Measurements from ENCODE around the gene REPIN1. TPM values are rescaled to one million over a fixed set of nuclear protein-coding genes. Genes with fewer than 3 reads are reported as not detected.

Gene REPIN1
- total and polyA plus RNA-seq, 9 of the 15 experiments (the other 6 are each of a cell fraction or from before 2014, with no cell fraction given): 8.1 to 283 (median 94.3) TPM

DNA sequence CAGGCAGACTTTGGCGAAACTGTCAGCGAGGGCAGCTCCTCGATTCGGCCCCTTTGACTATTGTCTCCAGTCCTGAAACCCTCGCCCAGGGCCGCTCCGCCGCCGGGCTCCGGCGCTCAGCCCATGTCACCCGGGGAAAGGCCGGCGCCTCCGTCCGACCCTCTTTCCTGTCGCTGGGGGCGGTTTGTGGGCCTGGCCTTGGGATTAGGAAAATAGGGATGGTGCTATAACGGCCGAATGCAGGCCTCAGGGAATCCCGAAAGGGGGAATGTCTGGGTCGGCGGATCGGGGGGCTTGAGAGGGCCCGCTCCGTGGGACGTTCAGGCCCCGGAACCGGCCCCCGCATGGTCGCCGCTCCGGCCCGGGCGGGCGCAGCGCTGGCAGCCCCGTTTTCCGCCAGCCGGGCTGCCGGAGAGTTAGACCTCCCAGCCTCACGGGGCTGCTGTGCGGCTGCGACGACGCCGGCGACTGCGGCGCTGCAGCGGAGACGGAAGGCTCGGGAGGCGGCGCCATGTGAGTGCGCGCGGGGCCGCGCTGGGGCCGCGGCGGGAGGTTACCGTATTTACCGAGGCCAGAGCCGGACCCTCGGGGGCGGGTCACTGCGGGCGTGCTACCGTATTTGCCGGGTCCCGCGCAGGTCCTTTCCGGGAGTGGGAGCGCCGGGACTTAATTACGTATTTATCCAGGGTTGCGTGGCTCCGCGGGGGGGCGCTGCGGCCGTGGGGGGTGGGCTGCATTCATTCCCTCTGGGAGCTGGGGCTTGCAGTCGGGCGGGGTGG lies 36.4 kb downstream of the REPIN1 start (continued):
- TF ChIP-seq, protein P1, sequence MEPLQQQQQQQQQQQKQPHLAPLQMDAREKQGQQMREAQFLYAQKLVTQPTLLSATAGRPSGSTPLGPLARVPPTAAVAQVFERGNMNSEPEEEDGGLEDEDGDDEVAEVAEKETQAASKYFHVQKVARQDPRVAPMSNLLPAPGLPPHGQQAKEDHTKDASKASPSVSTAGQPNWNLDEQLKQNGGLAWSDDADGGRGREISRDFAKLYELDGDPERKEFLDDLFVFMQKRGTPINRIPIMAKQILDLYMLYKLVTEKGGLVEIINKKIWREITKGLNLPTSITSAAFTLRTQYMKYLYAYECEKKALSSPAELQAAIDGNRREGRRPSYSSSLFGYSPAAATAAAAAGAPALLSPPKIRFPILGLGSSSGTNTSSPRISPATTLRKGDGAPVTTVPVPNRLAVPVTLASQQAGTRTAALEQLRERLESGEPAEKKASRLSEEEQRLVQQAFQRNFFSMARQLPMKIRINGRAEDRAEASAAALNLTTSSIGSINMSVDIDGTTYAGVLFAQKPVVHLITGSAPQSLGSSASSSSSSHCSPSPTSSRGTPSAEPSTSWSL (CRISPR knock-in tag; IDR thresholded peaks at IDR 0.05; ENCODE audit: borderline replicate concordance): no peak
- no peak for TF ChIP-seq ZNF583 (CRISPR knock-in tag; IDR thresholded peaks at IDR 0.05)
- TF ChIP-seq DIDO1 (tag; IDR thresholded peaks at IDR 0.05; ENCODE audit: low read depth): no peak
- TF ChIP-seq, protein P2, sequence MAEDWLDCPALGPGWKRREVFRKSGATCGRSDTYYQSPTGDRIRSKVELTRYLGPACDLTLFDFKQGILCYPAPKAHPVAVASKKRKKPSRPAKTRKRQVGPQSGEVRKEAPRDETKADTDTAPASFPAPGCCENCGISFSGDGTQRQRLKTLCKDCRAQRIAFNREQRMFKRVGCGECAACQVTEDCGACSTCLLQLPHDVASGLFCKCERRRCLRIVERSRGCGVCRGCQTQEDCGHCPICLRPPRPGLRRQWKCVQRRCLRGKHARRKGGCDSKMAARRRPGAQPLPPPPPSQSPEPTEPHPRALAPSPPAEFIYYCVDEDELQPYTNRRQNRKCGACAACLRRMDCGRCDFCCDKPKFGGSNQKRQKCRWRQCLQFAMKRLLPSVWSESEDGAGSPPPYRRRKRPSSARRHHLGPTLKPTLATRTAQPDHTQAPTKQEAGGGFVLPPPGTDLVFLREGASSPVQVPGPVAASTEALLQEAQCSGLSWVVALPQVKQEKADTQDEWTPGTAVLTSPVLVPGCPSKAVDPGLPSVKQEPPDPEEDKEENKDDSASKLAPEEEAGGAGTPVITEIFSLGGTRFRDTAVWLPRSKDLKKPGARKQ (CRISPR knock-in tag; IDR thresholded peaks at IDR 0.05): no peak
- TF ChIP-seq COPS2 (conservative IDR thresholded peaks at IDR 0.05): no peak
- no peak for TF ChIP-seq SNRNP70 (optimal IDR thresholded peaks at IDR 0.05; ENCODE audit: low read depth, low read length)
- TF ChIP-seq, protein P3, sequence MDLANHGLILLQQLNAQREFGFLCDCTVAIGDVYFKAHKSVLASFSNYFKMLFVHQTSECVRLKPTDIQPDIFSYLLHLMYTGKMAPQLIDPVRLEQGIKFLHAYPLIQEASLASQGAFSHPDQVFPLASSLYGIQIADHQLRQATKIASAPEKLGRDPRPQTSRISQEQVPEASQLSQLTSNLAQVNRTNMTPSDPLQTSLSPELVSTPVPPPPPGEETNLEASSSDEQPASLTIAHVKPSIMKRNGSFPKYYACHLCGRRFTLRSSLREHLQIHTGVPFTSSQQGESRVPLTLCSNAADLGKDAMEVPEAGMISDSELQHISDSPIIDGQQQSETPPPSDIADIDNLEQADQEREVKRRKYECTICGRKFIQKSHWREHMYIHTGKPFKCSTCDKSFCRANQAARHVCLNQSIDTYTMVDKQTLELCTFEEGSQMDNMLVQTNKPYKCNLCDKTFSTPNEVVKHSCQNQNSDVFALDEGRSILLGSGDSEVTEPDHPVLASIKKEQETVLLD (IDR thresholded peaks at IDR 0.05): peak; percentile 85; the same call in 1 of the 2 replicates
- TF ChIP-seq TAF15 (IDR thresholded peaks at IDR 0.05; ENCODE audit: low read depth, low read length): no peak
- TF ChIP-seq ZNF431 (CRISPR knock-in tag; IDR thresholded peaks at IDR 0.05): peak; percentile 80
- TF ChIP-seq ZNF12 (CRISPR knock-in tag; IDR thresholded peaks at IDR 0.05): no peak
- TF ChIP-seq HDAC3 (IDR thresholded peaks at IDR 0.05; ENCODE audit: borderline replicate concordance, partially characterized antibody): no peak
- TF ChIP-seq NRF1 (conservative IDR thresholded peaks at IDR 0.05 in 1 of 2, IDR thresholded peaks at IDR 0.05 in 1 of 2): peak; percentile 90 to 91
- TF ChIP-seq, protein P4, sequence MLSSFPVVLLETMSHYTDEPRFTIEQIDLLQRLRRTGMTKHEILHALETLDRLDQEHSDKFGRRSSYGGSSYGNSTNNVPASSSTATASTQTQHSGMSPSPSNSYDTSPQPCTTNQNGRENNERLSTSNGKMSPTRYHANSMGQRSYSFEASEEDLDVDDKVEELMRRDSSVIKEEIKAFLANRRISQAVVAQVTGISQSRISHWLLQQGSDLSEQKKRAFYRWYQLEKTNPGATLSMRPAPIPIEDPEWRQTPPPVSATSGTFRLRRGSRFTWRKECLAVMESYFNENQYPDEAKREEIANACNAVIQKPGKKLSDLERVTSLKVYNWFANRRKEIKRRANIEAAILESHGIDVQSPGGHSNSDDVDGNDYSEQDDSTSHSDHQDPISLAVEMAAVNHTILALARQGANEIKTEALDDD (IDR thresholded peaks at IDR 0.05): no peak
- no peak; the same call in 1 of the 2 replicates for TF ChIP-seq TCF3 (CRISPR knock-in tag; IDR thresholded peaks at IDR 0.05)
- peak; percentile 24; the same call in 1 of the 2 replicates for TF ChIP-seq CBFB (CRISPR knock-in tag; IDR thresholded peaks at IDR 0.05)
- TF ChIP-seq BRCA1 (IDR thresholded peaks at IDR 0.05): no peak
- TF ChIP-seq BRCA1 (CRISPR knock-in tag; IDR thresholded peaks at IDR 0.05): no peak; the same call in 1 of the 2 replicates
- TF ChIP-seq SMAD2 (IDR thresholded peaks at IDR 0.05; ENCODE audit: low read depth, low read length): 0 out of 2 replicates have a peak, but pooled peaks have one; percentile 22
- TF ChIP-seq SP1 (CRISPR knock-in tag; IDR thresholded peaks at IDR 0.05): peak; percentile 97
- no peak for TF ChIP-seq SPI1 (IDR thresholded peaks at IDR 0.05; ENCODE audit: borderline replicate concordance, low read depth, low read length)
- TF ChIP-seq SREBF2 (CRISPR knock-in tag; IDR thresholded peaks at IDR 0.05): no peak

All from K562 (cell line).